Thymus (tissue), 11 donors: ENCODE data around the gene IRF2. TPM values are rescaled to one million over a fixed set of nuclear protein-coding genes. Genes with fewer than 3 reads are reported as not detected.
A peak's percentile ranks its signal among the peaks of the same experiment; 100 is the strongest.

ENCODE experiments used
- DNase-seq, 9 donors: peaks; one replicate each; pipeline ENCODE4 v3.0.0-alpha.2; 2013; ENCODE audit warnings: low spot score in 9 of 9, low read depth in 6 of 9, missing footprints in 1 of 9
- H3K27ac ChIP-seq, 2 donors: one replicate each; pipeline ENCODE4 v1.5.1; 2013; ENCODE audit warnings: control low read depth in 1 of 2, low read depth in 1 of 2, low read length in 1 of 2, mild to moderate bottlenecking in 1 of 2, moderate library complexity in 1 of 2
- H3K27me3 ChIP-seq, 2 donors: one replicate each; pipeline ENCODE4 v1.5.1; 2013; ENCODE audit warnings: low read length in 1 of 2; ENCODE audit not compliant: control insufficient read depth in 2 of 2, insufficient read depth in 1 of 2
- H3K36me3 ChIP-seq, 2 donors: one replicate each; pipeline ENCODE4 v1.5.1; 2013; ENCODE audit warnings: low read length in 1 of 2, mild to moderate bottlenecking in 1 of 2, moderate library complexity in 1 of 2; ENCODE audit not compliant: control insufficient read depth in 2 of 2, insufficient read depth in 2 of 2
- H3K4me1 ChIP-seq, 2 donors: one replicate each; pipeline ENCODE4 v1.5.1; 2013; ENCODE audit warnings: low read length in 2 of 2; ENCODE audit not compliant: control insufficient read depth in 2 of 2, insufficient read depth in 2 of 2
- H3K4me3 ChIP-seq, 2 donors: one replicate each; pipeline ENCODE4 v1.5.1; 2013; ENCODE audit warnings: low read length in 2 of 2, control low read depth in 1 of 2, mild to moderate bottlenecking in 1 of 2
- H3K9me3 ChIP-seq, 2 donors: one replicate each; pipeline ENCODE4 v1.5.1; 2013; ENCODE audit warnings: low read length in 1 of 2, mild to moderate bottlenecking in 1 of 2; ENCODE audit not compliant: control insufficient read depth in 2 of 2, insufficient read depth in 1 of 2
- WGBS: extraction: QIAGEN DNeasy Blood & Tissue Kit; methylation state at CpG from one replicate; pipeline ENCODE4 v1.1.7; 2013; 5-methylcytosine and 5-hydroxymethylcytosine counted together
- polyA plus RNA-seq: library from polyadenylated mRNA; stranded (reverse); fragments of 200-250 nt; gene quantifications from one replicate; pipeline ENCODE4 v1.2.3, GENCODE V29; 2013
- total RNA-seq: library from RNA; stranded (reverse); fragments of 120-200 nt; gene quantifications from one replicate; pipeline ENCODE4 v1.2.4, GENCODE V29; 2013
- donor health status: healthy.

Gene IRF2
- total and polyA plus RNA-seq, 2 donors, result 39.2 to 42.2 TPM

DNA sequence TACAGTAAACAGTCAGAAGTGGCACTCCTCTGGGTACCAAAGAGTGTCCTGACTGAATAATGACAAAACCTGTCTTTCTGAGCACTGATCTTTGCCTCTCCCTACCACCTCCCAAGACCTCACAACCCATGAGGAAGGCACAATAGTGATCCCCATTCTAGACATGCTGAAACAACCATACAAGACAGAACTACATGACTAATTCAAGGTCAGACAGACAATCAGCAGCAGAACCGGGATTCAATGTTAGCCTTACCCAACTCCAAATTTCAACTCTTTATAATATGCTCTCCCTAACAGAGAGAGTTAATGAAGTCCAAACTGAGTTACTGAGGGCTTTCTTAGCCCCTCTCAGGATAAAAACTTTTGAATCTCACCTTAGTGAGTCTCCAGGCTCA is 71.0 kb downstream of the IRF2 start:
- Histone ChIP-seq H3K4me1 (peaks cover 0 to 16% of the 10 kb centered on the region in 2 donors), H3K27ac (no peak overlapping the region)

DNA sequence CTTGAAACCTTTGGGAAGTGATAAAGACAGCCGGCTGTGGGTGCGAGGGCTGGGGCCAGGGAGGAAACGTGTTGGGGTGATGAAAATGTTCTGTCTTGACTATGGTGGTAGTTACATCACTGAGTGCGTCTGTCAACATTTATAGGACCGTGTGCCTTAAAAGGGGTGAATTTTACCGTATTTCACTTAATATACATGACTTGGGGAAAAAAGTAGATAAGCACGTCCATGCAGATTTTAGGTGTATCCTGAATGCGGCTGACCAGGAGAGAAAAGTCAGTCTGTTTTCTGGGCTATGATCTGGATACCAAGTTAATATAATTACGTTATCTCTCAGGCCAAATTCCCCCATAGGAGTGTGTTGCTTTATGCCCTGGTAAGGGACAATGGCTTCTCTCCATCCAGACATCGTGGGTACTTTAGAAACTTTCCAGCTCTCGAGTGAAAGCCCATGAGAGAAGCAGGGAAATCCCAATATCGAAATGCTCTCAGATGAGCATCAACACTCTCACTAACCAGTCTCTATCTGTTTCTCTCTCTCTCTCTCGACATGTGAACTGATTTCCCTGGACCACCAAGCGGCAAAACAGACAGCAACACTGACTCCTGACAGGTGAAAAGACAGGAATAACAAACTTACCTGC is 71.5 kb downstream of the IRF2 start:
- Histone ChIP-seq H3K9me3 (no peaks in the 10 kb centered on the region), H3K27me3 (no peaks in the 10 kb centered on the region), H3K36me3 (peaks cover 66 to 72% of the 10 kb centered on the region in 2 donors), H3K27ac (no peak overlapping the region), H3K4me3 (no peak overlapping the region), H3K4me1 (peaks cover 0 to 12% of the 10 kb centered on the region in 2 donors)
- no peak for DNase-seq
- 92% methylated on average over 14 of the region's 14 CpGs for WGBS

More for the DNA sequence above, 71.0 kb downstream of the IRF2 start:
- 98% methylated on average over 1 of the region's 1 CpG for WGBS
- no peaks in the 10 kb centered on the region for H3K9me3 ChIP-seq
- no peak overlapping the region for H3K4me3 ChIP-seq
- H3K36me3 ChIP-seq, result peaks cover 67 to 74% of the 10 kb centered on the region in 2 donors
- no peaks in the 10 kb centered on the region for H3K27me3 ChIP-seq
- no peak for DNase-seq

DNA sequence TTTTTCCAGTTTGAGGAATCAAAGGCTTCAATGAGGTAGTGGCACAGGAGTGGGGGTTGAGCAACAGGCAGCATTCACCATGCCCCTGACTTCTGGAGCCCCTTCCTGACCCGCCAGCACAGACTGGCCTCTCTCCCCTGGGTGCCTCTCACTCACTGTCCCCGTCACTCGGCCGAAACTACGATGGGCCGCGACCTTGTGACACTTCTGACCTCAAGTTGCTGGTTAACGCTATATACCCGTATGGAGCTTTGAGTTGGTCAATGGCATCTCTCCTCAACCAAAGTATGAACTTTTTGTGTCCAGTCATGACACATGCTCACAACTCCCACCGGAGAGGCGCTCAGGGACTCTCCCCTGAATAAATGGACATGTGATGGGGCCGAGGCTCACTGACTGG is 72.1 kb downstream of the IRF2 start:
- WGBS, result 93% methylated on average over 12 of the region's 12 CpGs
- Histone ChIP-seq H3K4me1 (peaks cover 0 to 6% of the 10 kb centered on the region in 2 donors), H3K36me3 (peaks cover 66 to 71% of the 10 kb centered on the region in 2 donors), H3K9me3 (no peaks in the 10 kb centered on the region), H3K4me3 (no peak overlapping the region), H3K27me3 (no peaks in the 10 kb centered on the region), H3K27ac (no peak overlapping the region)
- DNase-seq, result no peak

DNA sequence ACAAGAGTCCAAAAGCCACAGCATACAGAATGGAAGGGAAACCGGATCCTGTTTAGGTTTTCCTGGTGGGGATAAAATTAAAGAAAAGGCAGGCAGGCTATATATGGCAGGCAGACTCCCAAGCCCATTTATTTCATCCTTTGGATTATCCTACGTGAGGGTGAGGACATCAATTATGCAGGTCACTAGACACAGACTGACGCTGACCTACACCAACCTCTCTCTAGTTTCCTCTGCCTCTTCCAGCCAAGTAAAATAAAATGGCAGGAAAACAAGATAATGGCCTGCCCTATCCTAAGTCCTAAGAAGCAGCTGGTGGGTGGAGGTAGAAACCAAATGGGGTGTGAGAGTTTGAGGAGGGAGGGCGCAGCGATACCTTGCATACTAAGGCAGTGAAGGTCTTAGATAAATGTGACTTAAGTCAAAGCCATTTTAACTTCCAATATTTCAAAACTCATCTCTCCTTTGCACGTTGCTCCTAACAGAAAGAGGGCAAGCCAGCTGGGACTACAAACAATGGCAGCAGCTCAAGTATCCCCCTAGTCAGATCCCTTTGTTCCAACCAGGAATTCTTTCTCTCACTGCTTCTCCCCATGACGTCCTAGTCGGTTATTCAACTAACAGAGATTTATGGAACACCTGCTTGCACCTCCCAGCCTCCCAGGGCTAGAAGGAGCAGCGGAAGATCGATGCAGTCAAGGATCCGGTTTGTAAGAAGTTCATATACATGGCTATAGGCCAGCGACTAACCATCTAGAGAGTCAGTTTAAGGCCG is 72.8 kb downstream of the IRF2 start:
- 95% methylated on average over 13 of the region's 13 CpGs for WGBS
- H3K4me1 ChIP-seq, result peaks cover 0 to 3% of the 10 kb centered on the region in 2 donors
- peaks cover 66 to 71% of the 10 kb centered on the region in 2 donors for H3K36me3 ChIP-seq
- H3K27ac ChIP-seq, result peak overlapping the region in 1 of 2 donors; percentile 25
- no peak for DNase-seq
- H3K9me3 ChIP-seq, result no peaks in the 10 kb centered on the region
- no peaks in the 10 kb centered on the region for H3K27me3 ChIP-seq
- H3K4me3 ChIP-seq, result no peak overlapping the region

DNA sequence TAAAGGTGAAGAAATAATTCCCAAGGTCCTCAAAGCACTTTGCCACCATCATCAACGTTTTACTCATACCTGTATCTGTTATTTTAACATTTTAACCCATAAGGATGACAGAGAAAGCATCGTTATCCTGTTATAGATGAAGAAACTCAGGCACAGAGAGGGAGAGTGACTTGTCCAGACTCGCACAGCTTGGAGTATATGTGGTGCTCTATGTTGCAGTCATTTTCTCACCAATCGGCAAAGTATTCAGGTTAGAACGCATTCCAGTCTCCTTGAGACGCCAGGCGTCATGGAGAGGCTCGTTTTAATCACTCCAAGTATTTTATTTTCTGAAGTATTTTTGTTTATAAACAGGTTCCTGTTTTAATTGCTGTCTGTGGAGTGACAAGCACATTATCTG is 73.5 kb downstream of the IRF2 start:
- Histone ChIP-seq H3K4me3 (no peak overlapping the region), H3K9me3 (no peaks in the 10 kb centered on the region), H3K27me3 (no peaks in the 10 kb centered on the region), H3K36me3 (peaks cover 61 to 71% of the 10 kb centered on the region in 2 donors), H3K27ac (peak overlapping the region in 1 of 2 donors; percentile 49), H3K4me1 (peaks cover 0 to 2% of the 10 kb centered on the region in 2 donors)
- WGBS, result 92% methylated on average over 8 of the region's 8 CpGs
- DNase-seq, result no peak

DNA sequence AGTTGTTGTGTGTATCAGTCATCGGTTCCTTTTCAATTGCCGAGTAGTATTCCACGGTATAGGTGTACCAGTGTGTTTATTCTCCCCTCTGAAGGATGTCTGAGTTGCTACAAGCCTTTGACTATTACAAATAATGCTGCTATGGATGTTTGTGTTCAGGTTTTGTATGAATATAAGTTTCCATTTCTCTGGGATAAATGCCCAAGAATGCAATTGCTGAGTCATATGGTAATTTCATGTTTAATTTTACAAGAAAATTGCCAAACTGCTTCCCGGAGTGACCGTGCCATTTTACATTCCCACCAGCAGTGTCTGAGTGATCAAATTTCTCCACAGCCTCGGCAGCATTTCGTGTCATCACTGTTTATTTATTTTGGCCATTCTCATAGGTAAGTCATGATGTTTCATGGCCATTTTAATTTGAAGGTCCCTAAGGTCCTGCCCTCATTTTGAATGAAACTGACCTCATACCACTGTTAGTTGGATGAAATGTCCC is 73.9 kb downstream of the IRF2 start:
- no peaks in the 10 kb centered on the region for H3K27me3 ChIP-seq
- no peak overlapping the region for H3K27ac ChIP-seq
- H3K9me3 ChIP-seq, result no peaks in the 10 kb centered on the region
- no peak for DNase-seq
- H3K4me3 ChIP-seq, result no peak overlapping the region
- peaks cover 0 to 2% of the 10 kb centered on the region in 2 donors for H3K4me1 ChIP-seq
- 93% methylated on average over 7 of the region's 7 CpGs for WGBS
- peaks cover 57 to 68% of the 10 kb centered on the region in 2 donors for H3K36me3 ChIP-seq

DNA sequence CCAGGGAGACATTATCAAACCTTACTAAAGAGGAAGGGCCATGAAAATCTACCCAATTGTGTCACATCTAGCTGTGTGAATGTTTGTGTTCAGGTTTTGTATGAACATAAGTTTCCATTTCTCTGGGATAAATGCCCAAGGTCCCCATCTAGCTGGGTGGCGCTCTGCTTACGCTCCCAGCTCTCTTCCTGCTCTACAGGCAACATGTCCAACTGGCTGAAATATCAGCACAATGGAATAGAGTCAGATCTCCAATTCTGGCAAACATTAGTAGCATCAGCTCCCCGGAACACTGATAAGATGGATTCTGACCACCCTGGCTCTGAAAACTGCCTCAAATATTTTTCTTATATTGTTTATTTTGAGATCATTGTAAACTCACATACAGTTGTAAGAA is 74.8 kb downstream of the IRF2 start:
- Histone ChIP-seq H3K4me3 (no peak overlapping the region), H3K36me3 (peaks cover 52 to 65% of the 10 kb centered on the region in 2 donors), H3K4me1 (peaks cover 0 to 2% of the 10 kb centered on the region in 2 donors), H3K9me3 (no peaks in the 10 kb centered on the region), H3K27ac (no peak overlapping the region), H3K27me3 (no peaks in the 10 kb centered on the region)
- over 99% methylated on average over 3 of the region's 3 CpGs for WGBS
- DNase-seq, result no peak

DNA sequence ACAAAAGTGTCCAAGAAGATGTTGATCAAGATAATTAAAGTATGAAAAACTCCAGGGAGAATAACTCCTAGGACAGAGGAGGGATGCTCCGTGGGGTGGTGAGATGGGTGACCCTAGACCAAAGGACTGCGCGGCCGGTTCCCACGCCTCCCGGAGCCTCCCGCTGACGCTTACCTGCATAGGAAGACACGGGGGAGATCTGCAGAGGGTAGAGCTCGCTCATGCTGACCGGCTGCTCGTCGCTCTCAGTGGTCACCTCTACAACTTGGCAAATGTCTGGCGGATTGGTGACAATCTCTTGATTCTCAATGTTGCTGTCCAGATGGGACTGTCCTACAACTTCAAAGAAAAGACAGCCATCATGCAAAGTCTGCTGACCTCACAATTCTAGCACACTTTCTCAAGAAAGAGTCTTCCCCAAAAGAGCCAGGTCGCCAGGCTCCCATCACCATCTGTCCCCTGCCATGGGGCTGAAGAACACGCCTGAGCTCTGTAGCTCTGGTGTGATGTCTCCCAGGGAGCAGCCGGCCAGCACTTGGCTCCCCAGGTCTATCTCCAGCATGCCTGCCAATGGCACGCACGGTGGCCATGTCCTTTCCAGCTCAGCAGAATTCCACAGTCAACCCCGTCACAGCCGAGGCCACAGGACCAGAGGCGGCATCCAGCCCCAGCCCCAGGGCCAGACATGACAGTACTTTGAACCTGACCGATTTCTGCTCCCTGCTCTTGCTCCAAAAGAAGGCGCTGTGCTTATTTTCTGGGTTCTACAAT is 75.4 kb downstream of the IRF2 start:
- Histone ChIP-seq H3K36me3 (peaks cover 57 to 68% of the 10 kb centered on the region in 2 donors), H3K9me3 (no peaks in the 10 kb centered on the region), H3K27ac (no peak overlapping the region), H3K4me1 (peaks cover 0 to 2% of the 10 kb centered on the region in 2 donors), H3K27me3 (no peaks in the 10 kb centered on the region), H3K4me3 (no peak overlapping the region)
- no peak for DNase-seq
- WGBS, result 98% methylated on average over 24 of the region's 24 CpGs
